Activated naive CD8-positive, alpha-beta T cell treated with anti-CD3 and anti-CD28 coated beads, Interleukin-2, amount 10 ng/mL, durations not matched to agents 7 days and 5 days (primary cell): Measurements from ENCODE around the gene SV2A. TPM values are rescaled to one million over a fixed set of nuclear protein-coding genes. Genes with fewer than 3 reads are reported as not detected.
"Not testable (repeated sequence)": the region's sequence is repeated elsewhere in the genome, so short reads cannot be mapped to it uniquely, and the experiment has no call there.

Source experiments
- ATAC-seq: fragments of 150-1000 bp; cut with Tn5 transposase; one replicate; pipeline ENCODE4 v1.10.0; 2021; ENCODE audit warnings: low read depth, moderate library complexity
- POLR2A ChIA-PET: fragments of 350-600 bp; sonication (Branson Sonifier 250); formaldehyde crosslinking; loops from one replicate; lab custom pipeline; 2021; ENCODE audit warnings: antibody characterized with exemption; lab: Charles Lee
- DNase-seq: peaks from one replicate; pipeline ENCODE4 v3.0.0; 2021
- H3K27ac Mint-ChIP-seq: one replicate; pipeline ENCODE4 v1.8.0; 2022; ENCODE audit warnings: mild to moderate bottlenecking, mixed read lengths
- H3K27me3 Mint-ChIP-seq: one replicate; pipeline ENCODE4 v1.8.0; 2022; ENCODE audit warnings: mild to moderate bottlenecking, moderate library complexity, mixed read lengths
- H3K36me3 Mint-ChIP-seq: one replicate; pipeline ENCODE4 v1.8.0; 2021; ENCODE audit warnings: mild to moderate bottlenecking, mixed read lengths
- H3K4me1 Mint-ChIP-seq: one replicate; pipeline ENCODE4 v1.8.0; 2021; ENCODE audit warnings: mixed read lengths
- H3K4me3 Mint-ChIP-seq: one replicate; pipeline ENCODE4 v1.8.0; 2022; ENCODE audit warnings: mild to moderate bottlenecking, moderate library complexity, mixed read lengths
- H3K9me3 Mint-ChIP-seq: one replicate; pipeline ENCODE4 v1.8.0; 2021; ENCODE audit warnings: mixed read lengths
- total RNA-seq, 2 experiments: library from RNA; stranded (reverse); gene quantifications; one replicate each; pipeline ENCODE4 v1.2.3, GENCODE V29; 2021

SV2A gene
- total RNA-seq, 2 experiments from 2014 or later = 23.9 to 27.5 TPM

- H3K9me3 Mint-ChIP-seq = not testable (repeated sequence)
Observed at GRCh38 chr1:149938668-149939003, 21.0 kb upstream of the SV2A start.

GRCh38 chr1:149937759-149938158, 20.1 kb upstream of the SV2A start:
- Mint-ChIP-seq H3K27me3 (no peaks in the 10 kb centered on the region), H3K36me3 (no peaks in the 10 kb centered on the region), H3K4me1 (peaks cover 23% of the 10 kb centered on the region), H3K4me3 (peak overlapping the region; percentile 44), H3K27ac (peak overlapping the region; percentile 66), H3K9me3 (no peaks in the 10 kb centered on the region)
- POLR2A ChIA-PET = interaction anchor here (0.9 to 4.7 kb wide), 5 partner anchors 8 to 50 kb away, joined by 3 to 46 read pairs (median 4); partner anchors contain the start of gene SF3B4
- DNase-seq (no peak), ATAC-seq (peak; percentile 52)

More at GRCh38 chr1:149938668-149939003, 21.0 kb upstream of the SV2A start:
- peak overlapping the region; percentile 49 for H3K27ac Mint-ChIP-seq
- H3K4me3 Mint-ChIP-seq = peak overlapping the region; percentile 14
- not testable (repeated sequence) for DNase-seq, ATAC-seq, H3K36me3 Mint-ChIP-seq, H3K27me3 Mint-ChIP-seq
- POLR2A ChIA-PET = interaction anchor here (0.6 to 4.7 kb wide), 5 partner anchors 9 to 51 kb away, joined by 3 to 46 read pairs (median 4); partner anchors contain the start of gene SF3B4
- peaks cover 30% of the 10 kb centered on the region for H3K4me1 Mint-ChIP-seq

- POLR2A ChIA-PET = interaction anchor here (0.9 to 4.7 kb wide), 5 partner anchors 8 to 50 kb away, joined by 3 to 46 read pairs (median 4); partner anchors contain the start of gene SF3B4
- peak overlapping the region; percentile 44 for H3K4me3 Mint-ChIP-seq
- ATAC-seq (no peak), DNase-seq (no peak)
- no peaks in the 10 kb centered on the region for H3K9me3 Mint-ChIP-seq
- H3K27ac Mint-ChIP-seq = peak overlapping the region; percentile 66
- H3K27me3 Mint-ChIP-seq = no peaks in the 10 kb centered on the region
- H3K4me1 Mint-ChIP-seq = peaks cover 22% of the 10 kb centered on the region
- no peaks in the 10 kb centered on the region for H3K36me3 Mint-ChIP-seq
Observed at GRCh38 chr1:149936992-149937705, 19.5 kb upstream of the SV2A start.

- POLR2A ChIA-PET = interaction anchor here (3.1 to 4.7 kb wide), 2 partner anchors 8 to 49 kb away, joined by 31 to 46 read pairs; partner anchors contain the start of gene SF3B4
- H3K4me3 Mint-ChIP-seq = peak within 1 kb of the TSS; percentile 44
- H3K27ac Mint-ChIP-seq = peak within 1 kb of the TSS; percentile 66
- ATAC-seq (no peak), DNase-seq (no peak)
- no peaks in the 10 kb centered on the region for H3K36me3 Mint-ChIP-seq
- no peaks in the 10 kb centered on the region for H3K9me3 Mint-ChIP-seq
- peaks cover 28% of the 10 kb centered on the region for H3K4me1 Mint-ChIP-seq
- no peaks in the 10 kb centered on the region for H3K27me3 Mint-ChIP-seq
Observed at GRCh38 chr1:149936170-149936991, 18.7 kb upstream of the SV2A start, which contains the start of gene MTMR11. Gene MTMR11 (minus strand): TSS chr1:149936879. CDS start chr1:149936647, 232 bp downstream.

- no peaks in the 10 kb centered on the region for H3K27me3 Mint-ChIP-seq
- H3K4me1 Mint-ChIP-seq = peaks cover 36% of the 10 kb centered on the region
- no peak for ATAC-seq
- peaks cover 2% of the 10 kb centered on the region for H3K36me3 Mint-ChIP-seq
- H3K27ac Mint-ChIP-seq = no peak overlapping the region
- POLR2A ChIA-PET = interaction anchor here (0.6 to 1.8 kb wide), 2 partner anchors 32 to 47 kb away, joined by 3 to 7 read pairs; a partner anchor contains a TSS
- no peak for DNase-seq
- H3K9me3 Mint-ChIP-seq = no peaks in the 10 kb centered on the region
- no peak overlapping the region for H3K4me3 Mint-ChIP-seq
Observed at GRCh38 chr1:149934356-149934755, 16.7 kb upstream of the SV2A start.

GRCh38 chr1:149933208-149933607, 15.6 kb upstream of the SV2A start:
- H3K36me3 Mint-ChIP-seq = peaks cover 2% of the 10 kb centered on the region
- H3K9me3 Mint-ChIP-seq = no peaks in the 10 kb centered on the region
- POLR2A ChIA-PET = interaction anchor here (1.8 kb wide), 1 partner anchor 46 kb away, joined by 7 read pairs; a partner anchor contains a TSS
- H3K4me1 Mint-ChIP-seq = peaks cover 37% of the 10 kb centered on the region
- H3K4me3 Mint-ChIP-seq = no peak overlapping the region
- no peak overlapping the region for H3K27ac Mint-ChIP-seq
- no peaks in the 10 kb centered on the region for H3K27me3 Mint-ChIP-seq
- DNase-seq (no peak), ATAC-seq (no peak)

- DNase-seq (no peak), ATAC-seq (no peak)
- Mint-ChIP-seq H3K4me3 (no peak overlapping the region), H3K9me3 (no peaks in the 10 kb centered on the region), H3K4me1 (peaks cover 32% of the 10 kb centered on the region), H3K27ac (no peak overlapping the region), H3K27me3 (no peaks in the 10 kb centered on the region), H3K36me3 (peaks cover 5% of the 10 kb centered on the region)
- POLR2A ChIA-PET = no interaction called here
Observed at GRCh38 chr1:149932474-149932873, 14.8 kb upstream of the SV2A start.

GRCh38 chr1:149931212-149931790, 13.7 kb upstream of the SV2A start:
- Mint-ChIP-seq H3K4me1 (peaks cover 29% of the 10 kb centered on the region), H3K9me3 (no peaks in the 10 kb centered on the region), H3K27me3 (no peaks in the 10 kb centered on the region), H3K4me3 (no peak overlapping the region), H3K36me3 (peaks cover 5% of the 10 kb centered on the region), H3K27ac (peak overlapping the region; percentile 52)
- POLR2A ChIA-PET = interaction anchor here (1.5 kb wide), 1 partner anchor 44 kb away, joined by 9 read pairs; a partner anchor contains a TSS
- ATAC-seq (no peak), DNase-seq (no peak)

GRCh38 chr1:149929856-149930255, 12.2 kb upstream of the SV2A start:
- no peak for DNase-seq
- H3K4me1 Mint-ChIP-seq = peaks cover 40% of the 10 kb centered on the region

GRCh38 chr1:149928401-149928724, 10.7 kb upstream of the SV2A start:
- Mint-ChIP-seq H3K27ac (peak overlapping the region; percentile 98), H3K4me1 (peaks cover 48% of the 10 kb centered on the region), H3K36me3 (peaks cover 29% of the 10 kb centered on the region), H3K4me3 (peak overlapping the region; percentile 99), H3K27me3 (no peaks in the 10 kb centered on the region), H3K9me3 (no peaks in the 10 kb centered on the region)
- no peak for ATAC-seq
- no peak for DNase-seq
- POLR2A ChIA-PET = interaction anchor here (0.9 to 2.8 kb wide), 14 partner anchors 10 to 651 kb away, joined by 3 to 92 read pairs (median 8); partner anchors contain the start of genes BOLA1, MCL1, MTMR11 and OTUD7B

More at GRCh38 chr1:149929856-149930255, 12.2 kb upstream of the SV2A start:
- Mint-ChIP-seq H3K4me3 (no peak overlapping the region), H3K9me3 (no peaks in the 10 kb centered on the region), H3K27me3 (no peaks in the 10 kb centered on the region), H3K27ac (no peak overlapping the region), H3K36me3 (peaks cover 18% of the 10 kb centered on the region)
- POLR2A ChIA-PET = interaction anchor here (1.1 to 2.8 kb wide), 2 partner anchors 8 to 42 kb away, joined by 4 to 92 read pairs; a partner anchor contains a TSS
- ATAC-seq = no peak

- ATAC-seq (peak; percentile 94), DNase-seq (peak; percentile 95)
- H3K36me3 Mint-ChIP-seq = peaks cover 34% of the 10 kb centered on the region
- H3K9me3 Mint-ChIP-seq = no peaks in the 10 kb centered on the region
- peak within 1 kb of the TSS; percentile 98 for H3K27ac Mint-ChIP-seq
- H3K4me1 Mint-ChIP-seq = peaks cover 48% of the 10 kb centered on the region
- H3K27me3 Mint-ChIP-seq = no peaks in the 10 kb centered on the region
- POLR2A ChIA-PET = interaction anchor here (0.9 to 2.8 kb wide), 14 partner anchors 10 to 652 kb away, joined by 3 to 92 read pairs (median 8); partner anchors contain the start of genes BOLA1, MCL1, MTMR11 and OTUD7B
- peak within 1 kb of the TSS; percentile 99 for H3K4me3 Mint-ChIP-seq
Observed at GRCh38 chr1:149927563-149928400, 10.1 kb upstream of the SV2A start, which contains the start of gene SF3B4. Gene SF3B4 (minus strand): TSS chr1:149927803. CDS start chr1:149927759, 44 bp downstream.

GRCh38 chr1:149927056-149927562, 9.5 kb upstream of the SV2A start:
- H3K27me3 Mint-ChIP-seq = no peaks in the 10 kb centered on the region
- POLR2A ChIA-PET = interaction anchor here (1.4 to 1.8 kb wide), 2 partner anchors 11 to 25 kb away, joined by 8 to 31 read pairs; partner anchors contain the start of gene MTMR11

More at GRCh38 chr1:149927056-149927562, 9.5 kb upstream of the SV2A start:
- H3K27ac Mint-ChIP-seq = peak overlapping the region; percentile 98
- no peak for DNase-seq
- no peak for ATAC-seq
- peaks cover 37% of the 10 kb centered on the region for H3K36me3 Mint-ChIP-seq
- no peaks in the 10 kb centered on the region for H3K9me3 Mint-ChIP-seq
- peak overlapping the region; percentile 99 for H3K4me3 Mint-ChIP-seq
- H3K4me1 Mint-ChIP-seq = peaks cover 48% of the 10 kb centered on the region
